NT2/D1 (cell line): ENCODE results near the gene ITGA3.

ENCODE experiments used
- YY1 ChIP-seq: IDR thresholded peaks from 2 replicates; pipeline ENCODE4 v1.6.1; 2011; ENCODE audit not compliant: insufficient read length, insufficient read depth
- ZNF274 ChIP-seq: IDR thresholded peaks from 2 replicates; pipeline ENCODE4 v1.6.1; 2011; ENCODE audit warnings: mild to moderate bottlenecking, low read depth, low read length

GRCh38 chr17:50018909-50019308 lies 37.0 kb upstream of the ITGA3 start:
- TF ChIP-seq ZNF274 (no peak), YY1 (no peak)
